Natural killer cell (primary cell): ENCODE results near the gene TMEM270. TPM values are rescaled to one million over a fixed set of nuclear protein-coding genes. Genes with fewer than 3 reads are reported as not detected.

Source experiments
- ATAC-seq, 3 donors: fragments of 150-1000 bp in 2 of 3; fragments of 200-7000 bp in 1 of 3; cut with Tn5 transposase; 1 replicate in 1 of 3; 2 replicates in 2 of 3; pipeline ENCODE4 v1.10.0; 2021; ENCODE audit warnings: mild to moderate bottlenecking in 2 of 3, moderate library complexity in 2 of 3
- DNase-seq, 2 donors: peaks; one replicate each; pipeline versions ENCODE4 v3.0.0 to v3.0.0-alpha.2; 2013 to 2021; ENCODE audit warnings: mixed read lengths in 1 of 2
- H3K27ac ChIP-seq: one replicate; pipeline ENCODE4 v1.5.1; 2013; ENCODE audit warnings: mild to moderate bottlenecking, low read length
- H3K27me3 ChIP-seq: one replicate; pipeline ENCODE4 v1.6.1; 2013; ENCODE audit warnings: low read length; ENCODE audit not compliant: control insufficient read depth, insufficient read depth
- H3K36me3 ChIP-seq: one replicate; pipeline ENCODE4 v1.6.1; 2013; ENCODE audit warnings: low read length; ENCODE audit not compliant: control insufficient read depth, insufficient read depth
- H3K4me1 ChIP-seq: one replicate; pipeline ENCODE4 v1.6.1; 2013; ENCODE audit warnings: low read length; ENCODE audit not compliant: control insufficient read depth, insufficient read depth
- H3K4me3 ChIP-seq: one replicate; pipeline ENCODE4 v1.5.1; 2013; ENCODE audit warnings: low read length
- H3K9me3 ChIP-seq: one replicate; pipeline ENCODE4 v1.6.1; 2013; ENCODE audit warnings: low read length; ENCODE audit not compliant: control insufficient read depth, insufficient read depth
- H3K27ac Mint-ChIP-seq, 2 donors: one replicate each; pipeline ENCODE4 v1.8.0; 2022; ENCODE audit warnings: mild to moderate bottlenecking in 2 of 2, mixed read lengths in 2 of 2, moderate library complexity in 1 of 2
- H3K27me3 Mint-ChIP-seq, 2 donors: one replicate each; pipeline ENCODE4 v1.8.0; 2022; ENCODE audit warnings: low read depth in 2 of 2, mixed read lengths in 2 of 2
- H3K36me3 Mint-ChIP-seq: one replicate; pipeline ENCODE4 v1.8.0; 2022; ENCODE audit warnings: mixed read lengths
- H3K4me1 Mint-ChIP-seq, 2 donors: one replicate each; pipeline ENCODE4 v1.8.0; 2022; ENCODE audit warnings: mixed read lengths in 2 of 2
- H3K4me3 Mint-ChIP-seq: one replicate; pipeline ENCODE4 v1.8.0; 2022; ENCODE audit warnings: mild to moderate bottlenecking, moderate library complexity, mixed read lengths
- H3K9me3 Mint-ChIP-seq, 2 donors: one replicate each; pipeline ENCODE4 v1.8.0; 2022; ENCODE audit warnings: mixed read lengths in 2 of 2
- WGBS: methylation state at CpG from one replicate; pipeline ENCODE4 v1.1.7; 2013; ENCODE audit warnings: missing lambda C conversion rate; ENCODE audit not compliant: insufficient coverage; 5-methylcytosine and 5-hydroxymethylcytosine counted together
- intact Hi-C: fragments of 100-400 bp; cut with micrococcal nuclease; formaldehyde crosslinking; loops from one replicate; pipeline ENCODE4 v1.14.2; 2022
- total RNA-seq, 4 donors: library from RNA; stranded (reverse); fragments of 120-200 nt in 1 of 4; gene quantifications; one replicate each; pipeline versions ENCODE4 v1.2.3 to v1.2.4, GENCODE V29; 2013 to 2022
- TF ChIP-seq, protein P1 (sequence below): fragments of 200-600 bp; IDR thresholded peaks from one replicate; pipeline ENCODE4 v1.8.0; 2022; ENCODE audit warnings: antibody characterized with exemption

Gene TMEM270
- total RNA-seq, 3 donors from 2014 or later (not counting 1 experiment from before 2014, with no cell fraction given), result not detected

DNA sequence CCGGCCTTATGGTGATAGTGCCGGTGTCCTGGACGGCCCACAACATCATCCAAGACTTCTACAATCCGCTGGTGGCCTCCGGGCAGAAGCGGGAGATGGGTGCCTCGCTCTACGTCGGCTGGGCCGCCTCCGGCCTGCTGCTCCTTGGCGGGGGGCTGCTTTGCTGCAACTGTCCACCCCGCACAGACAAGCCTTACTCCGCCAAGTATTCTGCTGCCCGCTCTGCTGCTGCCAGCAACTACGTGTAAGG, 29.4 kb upstream of the TMEM270 start:
- intact Hi-C loops, result no loop called here
- H3K4me3 Mint-ChIP-seq, result no peak overlapping the region
- peaks cover 24 to 25% of the 10 kb centered on the region in 2 donors for H3K4me1 Mint-ChIP-seq
- no peak overlapping the region for H3K27ac Mint-ChIP-seq
- no peaks in the 10 kb centered on the region for H3K36me3 ChIP-seq
- peaks cover 24% of the 10 kb centered on the region for H3K4me1 ChIP-seq
- H3K36me3 Mint-ChIP-seq, result no peaks in the 10 kb centered on the region
- no peak overlapping the region for H3K27ac ChIP-seq
- 95% methylated on average over 16 of the region's 16 CpGs for WGBS
- no peaks in the 10 kb centered on the region for H3K9me3 ChIP-seq
- H3K4me3 ChIP-seq, result no peak overlapping the region
- no peak for ATAC-seq
- no peak for DNase-seq
- H3K9me3 Mint-ChIP-seq, result no peaks in the 10 kb centered on the region
- peaks cover 17 to 24% of the 10 kb centered on the region in 2 donors for H3K27me3 Mint-ChIP-seq
- TF ChIP-seq, protein P1, sequence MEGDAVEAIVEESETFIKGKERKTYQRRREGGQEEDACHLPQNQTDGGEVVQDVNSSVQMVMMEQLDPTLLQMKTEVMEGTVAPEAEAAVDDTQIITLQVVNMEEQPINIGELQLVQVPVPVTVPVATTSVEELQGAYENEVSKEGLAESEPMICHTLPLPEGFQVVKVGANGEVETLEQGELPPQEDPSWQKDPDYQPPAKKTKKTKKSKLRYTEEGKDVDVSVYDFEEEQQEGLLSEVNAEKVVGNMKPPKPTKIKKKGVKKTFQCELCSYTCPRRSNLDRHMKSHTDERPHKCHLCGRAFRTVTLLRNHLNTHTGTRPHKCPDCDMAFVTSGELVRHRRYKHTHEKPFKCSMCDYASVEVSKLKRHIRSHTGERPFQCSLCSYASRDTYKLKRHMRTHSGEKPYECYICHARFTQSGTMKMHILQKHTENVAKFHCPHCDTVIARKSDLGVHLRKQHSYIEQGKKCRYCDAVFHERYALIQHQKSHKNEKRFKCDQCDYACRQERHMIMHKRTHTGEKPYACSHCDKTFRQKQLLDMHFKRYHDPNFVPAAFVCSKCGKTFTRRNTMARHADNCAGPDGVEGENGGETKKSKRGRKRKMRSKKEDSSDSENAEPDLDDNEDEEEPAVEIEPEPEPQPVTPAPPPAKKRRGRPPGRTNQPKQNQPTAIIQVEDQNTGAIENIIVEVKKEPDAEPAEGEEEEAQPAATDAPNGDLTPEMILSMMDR, result no peak
- H3K27me3 ChIP-seq, result peaks cover 3% of the 10 kb centered on the region

DNA sequence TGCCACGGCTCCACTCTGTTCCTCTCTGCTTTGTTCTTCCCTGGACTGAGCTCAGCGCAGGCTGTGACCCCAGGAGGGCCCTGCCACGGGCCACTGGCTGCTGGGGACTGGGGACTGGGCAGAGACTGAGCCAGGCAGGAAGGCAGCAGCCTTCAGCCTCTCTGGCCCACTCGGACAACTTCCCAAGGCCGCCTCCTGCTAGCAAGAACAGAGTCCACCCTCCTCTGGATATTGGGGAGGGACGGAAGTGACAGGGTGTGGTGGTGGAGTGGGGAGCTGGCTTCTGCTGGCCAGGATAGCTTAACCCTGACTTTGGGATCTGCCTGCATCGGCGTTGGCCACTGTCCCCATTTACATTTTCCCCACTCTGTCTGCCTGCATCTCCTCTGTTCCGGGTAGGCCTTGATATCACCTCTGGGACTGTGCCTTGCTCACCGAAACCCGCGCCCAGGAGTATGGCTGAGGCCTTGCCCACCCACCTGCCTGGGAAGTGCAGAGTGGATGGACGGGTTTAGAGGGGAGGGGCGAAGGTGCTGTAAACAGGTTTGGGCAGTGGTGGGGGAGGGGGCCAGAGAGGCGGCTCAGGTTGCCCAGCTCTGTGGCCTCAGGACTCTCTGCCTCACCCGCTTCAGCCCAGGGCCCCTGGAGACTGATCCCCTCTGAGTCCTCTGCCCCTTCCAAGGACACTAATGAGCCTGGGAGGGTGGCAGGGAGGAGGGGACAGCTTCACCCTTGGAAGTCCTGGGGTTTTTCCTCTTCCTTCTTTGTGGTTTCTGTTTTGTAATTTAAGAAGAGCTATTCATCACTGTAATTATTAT, 28.9 kb upstream of the TMEM270 start:
- TF ChIP-seq, protein P1, result no peak
- H3K4me1 ChIP-seq, result peaks cover 22% of the 10 kb centered on the region
- peaks cover 19 to 20% of the 10 kb centered on the region in 2 donors for H3K4me1 Mint-ChIP-seq
- H3K27ac ChIP-seq, result no peak overlapping the region
- DNase-seq (no peak), ATAC-seq (no peak)
- H3K27ac Mint-ChIP-seq, result no peak overlapping the region
- H3K36me3 ChIP-seq, result no peaks in the 10 kb centered on the region
- intact Hi-C loops, result no loop called here
- WGBS, result 93% methylated on average over 15 of the region's 16 CpGs
- no peak overlapping the region for H3K4me3 ChIP-seq
- no peaks in the 10 kb centered on the region for H3K9me3 Mint-ChIP-seq
- peaks cover 3% of the 10 kb centered on the region for H3K27me3 ChIP-seq
- H3K27me3 Mint-ChIP-seq, result peaks cover 12 to 18% of the 10 kb centered on the region in 2 donors
- H3K4me3 Mint-ChIP-seq, result no peak overlapping the region
- H3K9me3 ChIP-seq, result no peaks in the 10 kb centered on the region
- H3K36me3 Mint-ChIP-seq, result no peaks in the 10 kb centered on the region

DNA sequence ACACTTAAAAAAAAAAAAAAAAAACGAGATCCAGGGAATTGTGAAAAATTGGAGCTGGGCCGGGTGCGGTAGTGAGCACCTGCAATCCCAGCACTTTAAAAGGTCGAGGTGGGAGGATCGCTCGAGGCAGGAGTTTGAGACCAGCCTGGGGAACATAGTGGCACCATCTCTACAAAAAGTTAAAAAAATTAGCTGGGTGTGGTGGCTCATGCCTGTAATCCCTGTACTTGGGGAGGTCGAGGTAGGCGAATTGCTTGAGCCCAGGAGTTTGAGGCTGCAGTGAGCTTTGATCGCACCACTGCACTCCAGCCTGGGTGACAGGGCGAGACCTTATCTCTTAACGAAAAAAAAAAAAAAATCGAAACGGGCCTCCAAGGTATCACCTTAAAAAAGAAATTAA, 28.2 kb upstream of the TMEM270 start:
- 73% methylated on average over 13 of the region's 13 CpGs for WGBS
- no peak for ATAC-seq
- TF ChIP-seq, protein P1, result no peak

More for the DNA sequence above, 28.2 kb upstream of the TMEM270 start:
- no peaks in the 10 kb centered on the region for H3K36me3 Mint-ChIP-seq
- H3K27me3 Mint-ChIP-seq, result peaks cover 7 to 11% of the 10 kb centered on the region in 2 donors
- H3K4me3 ChIP-seq, result no peak overlapping the region
- no peak for DNase-seq
- no peaks in the 10 kb centered on the region for H3K9me3 Mint-ChIP-seq
- intact Hi-C loops, result no loop called here
- H3K36me3 ChIP-seq, result no peaks in the 10 kb centered on the region
- H3K27ac ChIP-seq, result no peak overlapping the region
- peaks cover 11 to 12% of the 10 kb centered on the region in 2 donors for H3K4me1 Mint-ChIP-seq
- H3K27me3 ChIP-seq, result peaks cover 3% of the 10 kb centered on the region
- no peak overlapping the region for H3K4me3 Mint-ChIP-seq
- peaks cover 14% of the 10 kb centered on the region for H3K4me1 ChIP-seq
- no peaks in the 10 kb centered on the region for H3K9me3 ChIP-seq
- H3K27ac Mint-ChIP-seq, result no peak overlapping the region
